ENCODE measurements around the gene LGALS14.
"Not testable (repeated sequence)": the region's sequence is repeated elsewhere in the genome, so short reads cannot be mapped to it uniquely, and the experiment has no call there.

LGALS14 gene

DNA sequence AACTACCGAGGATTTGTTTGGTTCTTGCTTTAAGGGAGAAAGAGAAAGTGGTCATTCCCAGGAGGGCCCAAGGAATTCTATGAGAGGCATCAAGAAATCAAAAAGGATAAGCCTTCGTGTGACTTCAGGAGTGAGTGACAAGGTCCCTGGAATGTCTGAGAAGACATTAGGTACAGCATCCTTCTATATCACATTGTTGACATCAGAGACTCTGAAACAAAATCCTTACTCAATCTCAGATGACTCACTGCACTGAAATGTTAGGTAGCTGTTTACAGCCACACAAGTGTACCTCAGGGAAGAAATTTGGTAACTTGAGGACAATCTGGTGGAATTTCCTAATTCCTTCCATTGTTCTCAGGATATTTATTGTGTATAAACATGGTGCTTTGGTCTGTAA is 7.9 kb upstream of the LGALS14 start:
- DNase-seq (ENCODE audit: low read depth) = no peak

- no peak for DNase-seq (ENCODE audit: low read depth)
Observed at GRCh38 chr19:39698535-39698934, 5.7 kb upstream of the LGALS14 start.

DNA sequence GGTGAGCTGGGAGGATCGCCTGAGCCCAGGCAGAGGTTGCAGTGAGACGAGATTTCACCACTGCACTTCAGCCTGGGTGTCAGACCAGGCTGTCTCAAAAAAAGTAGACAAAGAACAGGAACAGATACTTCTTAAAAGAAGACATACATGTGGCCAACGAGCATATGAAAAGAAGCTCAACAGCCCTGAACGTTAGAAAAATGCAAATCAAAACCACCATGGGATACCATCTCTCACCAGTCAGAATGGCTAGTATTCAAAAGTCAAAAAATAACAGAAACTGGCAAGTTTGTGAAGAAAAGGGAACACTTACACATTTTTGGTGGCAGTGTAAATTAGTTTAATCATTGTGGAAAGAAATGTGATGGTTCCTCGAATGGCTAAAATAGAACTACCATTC is 3.0 kb upstream of the LGALS14 start:
- DNase-seq (ENCODE audit: low read depth) = no peak

GRCh38 chr19:39705578-39706188 is 1.4 kb downstream of the LGALS14 start:
- DNase-seq (ENCODE audit: low read depth) = no peak

DNA sequence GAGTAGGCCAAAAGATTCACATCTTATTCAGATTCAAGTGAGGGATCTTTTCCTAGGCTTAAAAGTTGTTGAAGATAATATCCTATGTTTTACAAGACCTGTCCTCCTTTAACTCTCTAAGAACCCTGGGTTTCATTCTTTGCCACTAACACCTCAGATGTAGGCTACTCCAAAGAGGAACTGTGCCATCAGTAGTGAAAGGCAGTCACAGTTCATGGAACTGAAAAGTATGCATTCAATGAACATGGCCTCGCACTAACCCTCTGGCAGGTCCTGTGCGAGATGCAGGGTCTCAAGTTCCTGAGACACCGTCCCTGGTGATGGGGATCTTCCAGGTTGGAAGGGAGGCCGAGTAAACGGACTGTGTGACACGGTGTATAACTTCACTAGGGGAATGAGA is 4.3 kb downstream of the LGALS14 start:
- DNase-seq (ENCODE audit: low read depth) = no peak

DNA sequence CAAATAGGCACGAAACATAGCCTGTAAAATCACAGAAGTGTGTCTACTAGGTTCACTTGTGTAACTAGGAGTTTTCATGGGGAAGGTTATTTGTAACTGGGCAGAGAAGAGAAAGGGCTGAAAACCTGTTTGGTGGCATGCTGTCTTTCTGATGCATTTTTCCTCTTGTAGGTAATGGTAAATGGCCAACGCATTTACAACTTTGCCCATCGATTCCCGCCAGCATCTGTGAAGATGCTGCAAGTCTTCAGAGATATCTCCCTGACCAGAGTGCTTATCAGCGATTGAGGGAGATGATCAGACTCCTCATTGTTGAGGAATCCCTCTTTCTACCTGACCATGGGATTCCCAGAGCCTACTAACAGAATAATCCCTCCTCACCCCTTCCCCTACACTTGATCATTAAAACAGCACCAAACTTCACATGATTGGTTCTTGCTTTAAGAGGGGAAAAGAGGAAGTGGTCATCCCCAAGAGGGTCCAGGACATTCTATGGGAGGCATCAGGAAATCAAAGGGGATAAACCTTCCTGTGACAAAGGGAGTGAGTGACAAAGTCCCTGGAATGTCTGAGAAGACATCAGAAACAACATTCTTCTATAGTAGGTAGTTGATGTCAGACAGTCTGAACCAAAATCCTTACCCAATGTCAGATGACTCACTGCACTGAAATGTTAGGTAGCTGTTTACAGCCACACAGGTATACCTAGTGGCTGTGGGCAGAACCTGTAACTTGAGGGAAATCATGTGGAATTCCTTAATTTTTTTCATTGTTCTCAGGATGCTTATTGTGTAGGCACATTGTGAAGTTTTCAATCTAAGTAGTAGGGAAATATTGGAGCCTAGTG is 5.0 kb downstream of the LGALS14 start:
- DNase-seq (ENCODE audit: low read depth) = no peak

DNA sequence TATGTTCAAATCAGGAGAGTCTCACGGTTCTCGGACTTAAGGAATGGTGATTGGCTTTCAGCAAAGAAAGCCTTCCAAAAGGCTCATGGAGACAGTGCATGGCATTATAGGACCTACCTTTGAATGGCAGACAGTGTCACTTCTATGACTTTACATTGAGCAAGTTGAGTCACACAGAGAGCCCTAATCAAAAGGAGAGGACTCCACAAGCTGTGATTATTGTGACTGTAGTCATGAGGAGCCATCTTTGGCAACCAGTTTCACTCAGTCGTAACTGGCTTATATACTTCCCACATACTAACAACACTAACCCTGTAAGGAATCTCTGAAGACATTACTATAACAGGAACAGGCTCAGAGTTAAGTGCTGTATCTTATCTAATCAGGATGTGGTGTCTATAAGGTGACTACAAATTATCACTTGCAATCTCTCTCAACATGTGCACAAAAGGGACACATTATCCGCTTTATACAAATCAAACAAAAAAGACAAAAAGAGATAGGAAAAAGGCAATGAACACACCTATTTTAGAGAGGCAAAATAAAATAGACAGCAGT is 6.1 kb downstream of the LGALS14 start:
- no peak for DNase-seq (ENCODE audit: low read depth)

- not testable (repeated sequence) for DNase-seq (ENCODE audit: low read depth)
Observed at GRCh38 chr19:39720144-39720543, 15.9 kb downstream of the LGALS14 start.

- no peak for DNase-seq (ENCODE audit: low read depth)
Observed at GRCh38 chr19:39725995-39726394, 21.7 kb downstream of the LGALS14 start.

DNA sequence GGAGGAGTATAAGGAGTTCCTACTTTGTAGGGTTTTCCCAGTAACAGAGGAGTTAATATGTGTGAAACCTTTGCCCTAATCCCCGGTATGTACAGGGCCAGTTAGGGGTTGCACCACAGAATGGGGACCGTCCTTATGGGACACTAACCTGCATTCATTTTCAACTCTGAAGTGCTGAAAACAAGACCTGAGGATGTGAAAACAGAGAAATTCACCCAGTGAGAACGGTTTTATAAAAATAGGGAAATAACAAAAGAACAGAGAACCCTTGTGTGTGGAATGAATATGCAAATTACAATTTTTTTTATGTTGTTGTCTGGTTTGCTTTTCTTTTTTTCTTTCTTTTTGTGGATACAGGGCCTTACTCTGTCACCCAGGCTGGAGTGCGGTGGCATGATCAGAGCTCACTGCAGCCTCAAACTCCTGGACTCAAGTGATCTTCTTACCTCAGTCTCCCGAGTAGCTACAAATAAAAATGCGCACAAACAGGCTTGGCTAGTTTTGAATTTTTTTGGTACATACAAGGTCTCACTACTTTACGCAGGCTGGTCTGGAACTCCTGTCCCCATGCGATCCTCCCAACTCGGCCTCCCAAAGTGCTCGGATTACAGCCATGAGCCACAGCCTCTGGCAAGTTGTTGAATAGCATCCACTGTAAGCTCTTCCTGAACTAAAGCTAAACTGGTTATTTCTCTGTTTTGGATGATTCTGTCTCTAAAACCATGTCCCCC is 23.0 kb downstream of the LGALS14 start:
- DNase-seq (ENCODE audit: low read depth) = no peak

DNA sequence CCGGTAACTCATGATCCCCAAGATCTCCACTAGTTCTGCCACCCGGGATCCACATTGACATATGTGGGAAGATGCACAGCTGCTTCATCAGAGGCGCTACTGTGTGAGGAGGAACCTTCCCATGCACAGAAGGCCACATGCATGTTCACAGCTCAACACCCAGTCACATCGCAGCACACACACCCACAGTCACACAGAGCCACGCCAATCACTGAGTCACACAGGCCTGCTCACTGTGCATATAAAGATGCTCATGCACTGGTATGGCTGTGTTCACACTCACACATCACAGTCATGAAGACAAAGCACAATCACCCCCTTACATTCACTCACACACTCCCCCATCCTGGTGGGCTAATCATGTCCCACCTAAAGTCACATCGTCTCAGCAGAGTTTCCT is 23.8 kb downstream of the LGALS14 start:
- no peak for DNase-seq (ENCODE audit: low read depth)

DNA sequence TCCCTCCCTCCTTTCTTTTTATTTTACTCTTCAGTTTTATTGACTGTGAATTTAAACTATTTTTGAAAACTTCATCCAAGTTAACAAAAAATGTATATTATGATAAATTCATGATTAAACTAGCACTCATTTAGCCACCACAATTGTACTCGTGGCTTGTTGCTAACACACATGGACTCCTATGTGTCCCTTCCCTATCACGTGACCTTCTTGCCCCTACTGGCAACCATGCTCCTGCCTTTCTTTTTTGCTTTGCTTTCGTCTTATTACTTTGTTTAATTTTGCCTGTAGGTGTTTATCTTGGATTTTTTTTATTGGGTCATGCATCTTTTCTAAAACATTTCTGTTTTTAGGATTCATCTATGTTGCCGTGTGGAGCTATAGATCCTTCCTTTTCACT is 25.3 kb downstream of the LGALS14 start:
- DNase-seq (ENCODE audit: low read depth) = no peak

DNA sequence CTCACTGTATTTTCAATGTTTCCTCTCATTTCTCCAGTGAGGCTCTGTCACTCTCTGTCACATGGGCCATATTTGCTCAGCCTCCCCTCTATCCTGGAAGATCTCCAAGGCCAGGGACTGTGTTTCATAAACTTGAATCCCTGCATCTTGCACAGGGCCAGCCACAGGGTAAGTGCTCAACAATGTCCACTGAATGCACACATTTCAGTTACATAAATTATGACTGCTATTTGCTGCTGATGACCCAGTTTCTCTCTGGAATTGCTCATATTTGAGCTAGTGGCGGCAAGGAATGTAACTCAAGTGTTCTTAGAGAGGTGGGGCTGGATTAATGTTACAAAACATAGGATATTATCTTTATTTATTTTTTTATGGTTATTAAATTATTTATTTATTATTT is 27.4 kb downstream of the LGALS14 start:
- DNase-seq (ENCODE audit: low read depth) = no peak

DNA sequence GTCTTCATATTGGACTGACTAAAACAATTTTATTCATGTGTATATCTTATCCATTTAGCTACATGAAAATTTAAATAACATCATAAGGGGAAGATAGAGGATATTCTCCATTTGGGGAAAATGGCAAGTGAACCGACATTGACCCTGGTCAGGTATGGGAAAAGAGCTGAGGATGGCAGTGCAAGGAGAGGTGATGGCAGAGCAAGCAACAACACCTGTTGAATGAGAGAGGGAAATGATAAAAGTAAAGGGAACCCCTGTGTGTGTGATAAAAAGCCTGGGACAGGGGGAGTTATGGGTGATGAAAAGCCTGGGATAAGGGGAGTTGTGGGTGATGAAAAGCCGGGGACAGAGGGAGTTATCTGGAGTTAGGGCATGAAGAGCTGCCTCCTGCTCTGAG is 29.6 kb downstream of the LGALS14 start:
- DNase-seq (ENCODE audit: low read depth) = no peak

DNA sequence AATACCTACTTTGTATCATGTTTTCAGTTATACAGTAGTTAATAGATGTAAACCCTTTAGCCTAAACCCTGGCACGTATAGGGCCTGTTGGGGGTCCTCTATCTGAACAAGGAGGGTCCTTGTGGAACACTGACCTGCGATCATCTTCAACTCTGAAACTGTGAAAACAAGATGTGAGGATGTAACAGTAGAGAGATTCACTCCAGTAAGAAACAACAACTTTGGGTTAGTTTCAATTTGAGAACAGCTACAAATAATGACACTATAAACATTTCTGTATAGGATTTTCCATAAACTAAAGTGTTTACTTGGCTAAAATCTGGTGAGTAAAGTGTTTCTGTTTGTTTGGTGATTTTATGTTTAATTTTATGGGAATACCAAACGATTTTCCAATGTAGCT is 31.4 kb downstream of the LGALS14 start:
- DNase-seq (ENCODE audit: low read depth) = no peak

DNA sequence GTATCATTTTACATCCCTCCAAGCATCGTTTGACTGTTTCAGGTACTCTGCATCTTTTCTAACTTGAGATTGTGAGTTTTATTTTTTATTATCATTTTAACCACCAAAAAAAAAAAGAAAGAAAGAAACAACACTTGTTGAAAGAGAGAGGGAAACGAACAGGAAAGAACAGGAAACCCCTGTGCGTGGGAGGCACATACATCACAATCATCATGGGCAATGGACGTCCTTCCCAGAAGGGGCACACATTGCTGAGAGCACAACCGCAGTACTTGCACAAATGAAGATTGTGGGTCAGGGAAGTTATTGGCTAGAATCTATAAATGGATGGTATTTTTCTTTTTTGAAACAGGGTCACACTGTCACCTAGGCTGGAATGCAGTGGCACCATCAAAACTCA is 31.8 kb downstream of the LGALS14 start:
- no peak for DNase-seq (ENCODE audit: low read depth)

GRCh38 chr19:39737351-39737750 is 33.1 kb downstream of the LGALS14 start:
- no peak for DNase-seq (ENCODE audit: low read depth)

- no peak for DNase-seq (ENCODE audit: low read depth)
Observed at GRCh38 chr19:39737891-39738290, 33.6 kb downstream of the LGALS14 start, which contains the start of gene CLC. Gene CLC, minus strand, starts transcription at chr19:39738029. Its CDS starts 77 bp downstream, at chr19:39737952.

DNA sequence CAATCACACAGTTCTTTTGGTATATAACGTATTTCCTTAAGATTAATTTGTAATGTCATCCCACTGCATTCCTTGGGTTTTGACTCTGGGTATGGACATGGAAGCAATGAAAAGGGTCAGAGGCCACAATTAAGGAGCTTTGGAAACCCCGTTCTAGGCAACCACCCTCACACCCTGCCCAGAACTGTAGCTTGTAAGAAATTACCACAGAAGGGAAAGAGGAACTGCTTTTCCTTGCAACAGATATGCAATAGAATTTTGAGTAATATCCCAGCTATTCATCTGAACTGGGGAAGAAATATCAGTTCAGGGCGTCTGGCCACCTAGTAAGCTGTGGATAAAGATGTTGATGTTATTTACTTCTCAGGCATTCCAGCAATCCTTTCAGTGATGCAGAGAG is 34.5 kb downstream of the LGALS14 start:
- DNase-seq (ENCODE audit: low read depth) = no peak

DNA sequence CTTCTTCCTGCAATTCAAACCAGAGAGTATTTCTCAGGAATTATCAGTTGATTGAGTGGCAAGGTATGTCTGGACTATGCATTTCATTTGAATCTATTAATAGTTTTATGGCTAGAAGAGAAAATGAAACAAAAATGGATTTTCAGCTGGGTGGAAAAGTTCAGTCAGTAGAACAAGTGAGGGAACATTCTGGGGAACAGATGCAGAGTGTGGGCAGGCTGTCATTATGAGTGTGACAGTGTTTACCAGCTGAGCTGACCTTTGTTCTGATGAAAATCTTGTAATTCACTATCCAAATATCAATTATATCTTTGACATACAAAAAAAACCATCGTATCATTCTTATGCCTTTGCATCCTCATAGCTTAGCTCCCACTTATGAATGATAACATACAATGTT is 36.1 kb downstream of the LGALS14 start:
- no peak for DNase-seq (ENCODE audit: low read depth)

DNA sequence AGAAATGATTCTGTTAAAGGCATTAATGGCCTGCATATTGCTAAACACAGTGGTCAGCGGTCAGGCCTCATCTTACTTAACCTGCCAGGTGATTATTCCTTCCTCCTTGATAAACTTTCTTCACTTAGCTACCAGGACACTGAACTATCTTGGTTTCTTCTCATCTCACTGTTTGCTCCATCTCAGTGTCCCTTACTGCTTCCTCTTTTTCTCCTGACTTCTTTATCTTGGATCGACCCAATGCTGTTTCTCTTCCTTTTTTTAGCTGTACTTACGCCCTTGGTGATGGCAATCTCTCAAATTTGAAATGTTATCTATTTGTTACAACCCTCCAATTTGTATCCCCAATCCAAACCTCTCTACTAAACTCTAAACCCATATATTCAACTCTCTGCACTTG is 41.4 kb downstream of the LGALS14 start:
- no peak for DNase-seq (ENCODE audit: low read depth)

DNA sequence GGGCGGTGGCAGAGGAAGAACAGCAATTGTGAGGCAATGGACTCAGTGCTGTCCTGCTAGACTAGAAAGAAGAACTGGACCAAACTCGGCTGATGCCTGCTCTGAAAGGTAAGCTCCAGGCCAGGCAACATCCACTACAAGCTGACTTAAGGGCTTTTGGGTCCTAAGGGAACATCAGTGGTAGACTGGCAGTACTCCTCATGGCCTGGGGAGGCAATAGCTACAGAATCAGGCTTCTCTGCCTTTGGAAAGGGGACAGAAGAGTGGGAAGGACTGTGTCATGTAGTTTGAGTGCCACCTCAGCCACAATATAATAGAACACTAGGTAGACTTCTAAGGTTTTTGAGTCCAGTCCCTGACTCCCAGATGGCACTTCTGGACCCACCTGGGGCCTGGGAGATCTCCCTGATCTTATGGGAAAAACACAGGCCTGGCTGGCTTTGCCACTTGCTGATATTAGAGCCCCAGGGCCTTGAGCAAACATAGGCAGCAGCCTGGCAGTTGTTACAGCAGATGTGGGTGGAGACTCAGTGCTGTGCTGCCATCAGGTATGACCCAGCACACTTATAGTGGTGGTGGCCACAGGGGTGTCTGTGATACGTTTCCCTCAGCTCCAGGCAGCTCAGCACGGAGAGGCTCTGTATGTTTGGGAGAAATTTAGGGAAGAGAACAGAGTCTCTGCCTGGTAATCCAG is 42.7 kb downstream of the LGALS14 start:
- DNase-seq (ENCODE audit: low read depth) = no peak
